GM12873 (cell line): ENCODE data around the gene IGLL1.

ENCODE experiments used
- TF ChIP-seq, protein P1 (sequence below): IDR thresholded peaks from 2 replicates; pipeline ENCODE4 v1.5.1; 2012; ENCODE audit warnings: low read depth, mild to moderate bottlenecking, moderate library complexity, low read length, control low read depth; ENCODE audit not compliant: insufficient read depth; ENCODE audit errors: missing control alignments

IGLL1 gene

DNA sequence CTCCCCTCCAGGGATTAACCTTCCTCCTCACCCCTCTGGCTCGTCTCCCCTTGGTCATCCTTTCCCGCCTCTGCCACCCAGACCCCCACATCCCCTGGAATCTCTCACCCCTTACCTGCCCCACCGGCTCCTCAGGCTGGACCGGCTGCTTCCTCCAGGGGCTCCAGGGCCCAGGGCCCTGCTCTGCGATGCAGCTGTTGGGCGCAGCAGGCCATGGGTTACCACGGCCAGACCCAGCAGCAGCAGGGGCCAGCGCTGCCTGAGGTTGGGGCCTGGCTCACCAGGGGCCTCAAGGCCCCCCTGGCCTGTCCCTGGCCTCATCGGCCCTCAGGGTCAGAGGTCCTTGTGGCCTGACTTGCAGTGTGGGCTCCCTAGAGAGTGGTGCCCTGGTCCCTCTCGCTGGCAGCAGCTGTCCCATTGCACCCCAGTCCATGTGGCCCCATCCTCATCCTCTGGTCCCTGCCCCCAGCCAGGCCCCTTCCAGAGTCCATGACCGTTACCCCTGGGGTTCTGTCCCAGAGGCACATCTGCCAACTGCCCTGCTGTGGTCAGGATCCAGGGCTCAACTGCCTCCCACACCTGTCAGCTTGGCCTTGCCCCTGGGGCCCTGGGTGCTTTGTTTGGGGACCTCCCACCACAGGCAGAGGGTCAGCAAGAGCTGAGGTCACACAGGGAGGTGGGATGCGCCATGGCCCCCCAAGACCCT, at the start of gene IGLL1:
Gene IGLL1 (minus strand): TSS at position 421 of the 706 bp plus-strand sequence. CDS start 100 bp downstream, at position 321.
- TF ChIP-seq, protein P1, sequence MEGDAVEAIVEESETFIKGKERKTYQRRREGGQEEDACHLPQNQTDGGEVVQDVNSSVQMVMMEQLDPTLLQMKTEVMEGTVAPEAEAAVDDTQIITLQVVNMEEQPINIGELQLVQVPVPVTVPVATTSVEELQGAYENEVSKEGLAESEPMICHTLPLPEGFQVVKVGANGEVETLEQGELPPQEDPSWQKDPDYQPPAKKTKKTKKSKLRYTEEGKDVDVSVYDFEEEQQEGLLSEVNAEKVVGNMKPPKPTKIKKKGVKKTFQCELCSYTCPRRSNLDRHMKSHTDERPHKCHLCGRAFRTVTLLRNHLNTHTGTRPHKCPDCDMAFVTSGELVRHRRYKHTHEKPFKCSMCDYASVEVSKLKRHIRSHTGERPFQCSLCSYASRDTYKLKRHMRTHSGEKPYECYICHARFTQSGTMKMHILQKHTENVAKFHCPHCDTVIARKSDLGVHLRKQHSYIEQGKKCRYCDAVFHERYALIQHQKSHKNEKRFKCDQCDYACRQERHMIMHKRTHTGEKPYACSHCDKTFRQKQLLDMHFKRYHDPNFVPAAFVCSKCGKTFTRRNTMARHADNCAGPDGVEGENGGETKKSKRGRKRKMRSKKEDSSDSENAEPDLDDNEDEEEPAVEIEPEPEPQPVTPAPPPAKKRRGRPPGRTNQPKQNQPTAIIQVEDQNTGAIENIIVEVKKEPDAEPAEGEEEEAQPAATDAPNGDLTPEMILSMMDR: no peak

DNA sequence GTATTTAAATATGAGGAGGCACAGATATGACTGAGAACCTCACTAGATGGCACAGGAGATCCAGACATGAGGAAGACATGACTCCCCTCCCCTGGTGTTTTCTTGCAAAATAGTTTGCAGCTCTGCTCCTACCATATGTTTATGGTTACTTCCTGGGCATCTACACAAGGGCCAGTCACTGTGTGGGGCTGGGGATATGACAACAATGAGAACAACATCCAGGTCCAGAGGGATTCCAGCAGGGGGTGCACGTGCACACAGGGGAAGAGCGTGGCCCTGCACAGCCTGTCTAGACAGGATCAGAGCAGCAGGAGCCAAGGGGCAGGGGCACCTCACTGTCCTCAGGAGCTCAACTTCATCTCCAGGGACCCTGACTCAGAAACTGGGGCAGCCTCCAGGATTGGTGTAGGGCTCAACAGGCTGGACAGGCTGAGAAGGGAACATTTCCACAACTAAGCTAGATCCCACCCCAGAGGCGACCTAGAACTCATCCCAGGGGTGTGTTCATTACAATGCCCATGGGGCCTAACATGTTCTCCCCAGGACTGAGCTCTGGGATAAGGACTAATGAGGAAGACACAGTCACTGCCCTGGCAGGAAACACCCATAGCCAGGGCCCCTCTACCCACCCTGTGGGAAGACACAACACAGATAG, 47.4 kb upstream of the IGLL1 start:
- TF ChIP-seq, protein P1: peak; percentile 69

DNA sequence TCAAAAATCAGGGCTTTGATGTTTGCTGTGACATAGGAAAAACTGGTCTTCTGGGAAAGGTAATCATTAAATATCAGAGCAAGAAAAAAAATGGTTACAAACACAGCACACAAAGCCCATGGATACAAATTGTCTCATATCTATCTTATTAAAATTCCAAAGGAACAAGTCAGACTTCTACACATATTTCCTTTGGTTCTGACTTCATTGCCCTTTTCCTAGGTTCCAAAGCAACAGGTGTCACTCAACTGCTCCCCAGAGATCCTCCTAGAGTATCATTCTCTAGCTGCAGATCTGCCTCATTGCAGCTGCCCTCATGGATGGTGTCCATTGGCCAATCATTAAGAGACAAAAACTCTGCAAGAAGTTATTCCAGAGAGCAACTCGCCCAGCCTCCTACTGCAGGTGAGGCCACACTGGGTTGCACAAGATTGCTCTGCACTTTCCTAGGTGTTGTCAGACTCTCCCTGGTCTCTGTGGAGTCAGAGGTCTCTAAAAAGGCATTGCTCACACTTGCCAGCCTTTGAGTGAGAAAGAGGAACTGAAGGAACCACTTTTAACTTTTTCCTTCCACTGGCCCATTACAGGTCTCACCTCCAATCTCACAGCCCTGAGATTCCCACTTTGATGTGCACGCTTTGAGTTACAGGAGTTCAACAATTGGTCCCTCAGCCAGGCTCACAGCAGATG, 46.3 kb upstream of the IGLL1 start:
- TF ChIP-seq, protein P1: no peak

DNA sequence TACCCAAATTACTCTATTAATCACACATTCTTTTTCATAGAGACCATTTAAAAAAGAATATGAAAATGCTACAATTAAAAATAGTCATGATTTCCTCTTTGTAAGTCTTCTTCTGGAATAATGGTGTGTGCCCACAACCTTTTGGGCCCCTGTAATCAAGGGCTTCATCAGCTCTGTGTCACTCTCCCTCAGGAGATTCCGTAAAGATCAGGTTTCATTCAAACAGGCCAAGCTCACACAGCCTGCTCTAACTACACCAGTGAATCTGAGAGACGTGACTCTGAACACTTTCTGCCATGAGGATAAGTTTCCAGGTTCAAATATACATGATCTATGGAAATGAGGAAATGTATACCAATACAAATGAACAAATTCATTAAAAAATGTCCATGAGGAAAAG, 42.5 kb upstream of the IGLL1 start:
- TF ChIP-seq, protein P1: no peak

DNA sequence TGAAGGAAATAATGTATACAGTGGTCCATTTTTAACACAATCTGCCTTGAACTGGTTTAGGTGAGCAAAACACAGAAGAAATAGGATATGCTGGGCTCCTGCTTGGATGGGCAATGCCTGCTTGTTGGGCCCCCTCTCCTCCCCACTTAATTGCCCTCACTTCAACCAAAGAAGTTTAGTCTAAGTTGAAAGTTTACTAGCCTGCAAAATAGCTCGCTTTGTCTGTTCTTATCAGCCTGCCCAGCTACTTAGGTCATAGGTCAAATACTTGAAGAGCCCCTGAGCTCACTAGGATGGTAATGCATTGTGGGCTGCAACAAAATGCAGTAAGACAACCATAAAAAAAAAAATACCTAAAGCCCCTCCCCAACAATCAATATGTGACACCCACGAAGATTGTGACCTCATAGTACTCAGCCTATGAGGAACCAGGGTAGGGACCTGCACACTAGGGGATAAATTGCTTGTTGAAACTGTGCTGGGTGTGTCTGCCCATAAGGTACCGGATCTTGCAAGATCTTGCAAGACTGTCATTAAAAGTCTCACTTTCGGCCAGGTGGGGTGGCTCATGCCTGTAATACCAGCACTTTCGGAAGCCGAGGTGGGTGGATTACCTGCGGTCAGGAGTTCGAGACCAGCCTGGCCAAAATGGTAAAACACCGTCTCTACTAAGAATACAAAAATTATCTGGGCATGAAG, 41.1 kb upstream of the IGLL1 start:
- TF ChIP-seq, protein P1: no peak

DNA sequence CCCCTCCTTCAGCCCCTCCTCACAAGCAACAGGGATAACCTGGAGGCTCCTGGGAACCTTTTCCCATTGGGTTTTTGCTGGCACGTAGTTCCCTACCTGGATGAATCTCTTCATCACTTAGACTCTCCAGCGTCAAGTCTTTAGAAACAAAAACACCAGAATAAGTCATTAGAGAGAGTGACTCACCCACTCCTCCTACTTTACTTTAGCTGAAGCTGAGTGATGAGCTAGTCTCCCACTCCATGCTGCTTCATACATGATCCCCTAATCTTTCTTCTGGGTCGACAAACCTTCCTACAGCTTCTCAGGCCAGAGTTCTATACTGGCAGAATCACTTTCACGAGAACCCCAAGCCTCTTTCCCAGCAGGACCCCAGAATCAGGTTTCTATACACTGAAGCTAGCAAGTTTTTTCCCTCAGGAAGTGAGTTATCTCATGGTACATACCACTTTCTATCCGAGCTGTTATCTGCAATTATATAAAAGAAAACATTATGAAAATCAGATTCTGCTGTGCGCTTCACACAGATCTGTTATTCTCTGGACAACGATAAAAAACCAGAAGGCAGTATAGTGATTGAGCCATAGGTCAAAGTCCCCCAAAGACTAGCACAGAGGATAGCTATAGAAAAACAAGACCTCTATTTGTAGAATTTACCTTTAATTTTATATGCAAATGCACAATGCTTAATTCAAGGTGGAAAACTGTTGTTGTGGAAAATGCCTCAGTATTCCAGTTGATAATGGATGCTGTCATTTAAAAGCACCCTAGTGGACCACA, 33.3 kb upstream of the IGLL1 start:
- TF ChIP-seq, protein P1: no peak
